H1 (cell line): ENCODE measurements around the gene KIF22. TPM values are rescaled to one million over a fixed set of nuclear protein-coding genes. Genes with fewer than 3 reads are reported as not detected.

ENCODE experiments used
- CTCF ChIA-PET: fragments of 300-600 bp; sonication (Branson Sonifier 250); formaldehyde crosslinking; loops from one replicate; lab custom pipeline; 2021; ENCODE audit not compliant: partially characterized antibody; lab: Charles Lee
- POLR2A ChIA-PET: fragments of 300-600 bp; sonication (Branson Sonifier 250); formaldehyde crosslinking; loops from one replicate; lab custom pipeline; 2021; ENCODE audit warnings: inconsistent platforms; ENCODE audit not compliant: partially characterized antibody; lab: Charles Lee
- DNase-seq, 2 experiments: peaks; one replicate each; pipeline versions ENCODE4 v3.0.0 to v3.0.0-alpha.2; 2010 to 2022; ENCODE audit warnings: low spot score in 2 of 2, low read depth in 1 of 2, mixed read lengths in 1 of 2
- FAIRE-seq: peaks from 2 replicates; lab custom pipeline; 2011; peaks lifted over from hg19 to GRCh38; lab: Jason Lieb, UNC
- H2AFZ ChIP-seq: 2 replicates; pipeline ENCODE4 v1.8.1; 2012; ENCODE audit warnings: low read length, inconsistent platforms
- H2AK5ac ChIP-seq: 2 replicates; pipeline ENCODE4 v1.6.1; 2013; ENCODE audit warnings: low read depth, low read length
- H2BK120ac ChIP-seq: replicated peaks from 2 replicates; pipeline ENCODE3; 2013; ENCODE audit warnings: low read depth, low read length, inconsistent platforms
- H2BK12ac ChIP-seq: 2 replicates; pipeline ENCODE4 v1.6.1; 2013; ENCODE audit warnings: low read depth, low read length
- H2BK15ac ChIP-seq: 2 replicates; pipeline ENCODE4 v1.6.1; 2013; ENCODE audit warnings: low read length
- H2BK20ac ChIP-seq: 2 replicates; pipeline ENCODE4 v1.6.1; 2013; ENCODE audit warnings: low read length
- H2BK5ac ChIP-seq: 2 replicates; pipeline ENCODE4 v1.6.1; 2013; ENCODE audit warnings: low read depth, low read length
- H3K14ac ChIP-seq: 2 replicates; pipeline ENCODE4 v1.6.1; 2013; ENCODE audit warnings: inconsistent platforms; ENCODE audit not compliant: insufficient read length
- H3K18ac ChIP-seq: 2 replicates; pipeline ENCODE4 v1.6.1; 2013; ENCODE audit warnings: low read length; ENCODE audit errors: extremely low read depth
- H3K23ac ChIP-seq: 2 replicates; pipeline ENCODE4 v1.6.1; 2013; ENCODE audit warnings: inconsistent platforms; ENCODE audit not compliant: insufficient read length
- H3K23me2 ChIP-seq: 2 replicates; pipeline ENCODE4 v1.6.1; 2013; ENCODE audit warnings: low read depth, low read length
- H3K27ac ChIP-seq: 2 replicates; pipeline ENCODE4 v1.6.1; 2011; ENCODE audit warnings: low read depth, low read length, inconsistent platforms
- H3K27me3 ChIP-seq, 4 experiments: replicated peaks in 1 of 4; 1 replicate in 1 of 4; 2 replicates in 3 of 4; pipeline versions ENCODE4 v1.6.1 to v1.8.1; 2011 to 2013; ENCODE audit warnings: low read length in 3 of 4, mild to moderate bottlenecking in 3 of 4, inconsistent platforms in 2 of 4, mixed read lengths in 2 of 4, moderate library complexity in 1 of 4; ENCODE audit not compliant: control insufficient read depth in 3 of 4, insufficient read depth in 3 of 4; ENCODE audit errors: extremely low read depth in 1 of 4
- H3K36me3 ChIP-seq, 4 experiments: 2 replicates each; pipeline versions ENCODE4 v1.6.1 to v1.8.1; 2011 to 2013; ENCODE audit warnings: mild to moderate bottlenecking in 4 of 4, low read length in 3 of 4, moderate library complexity in 2 of 4, control low read depth in 1 of 4, inconsistent platforms in 1 of 4; ENCODE audit not compliant: insufficient read depth in 4 of 4, control insufficient read depth in 2 of 4
- H3K4ac ChIP-seq: replicated peaks from 2 replicates; pipeline ENCODE3; 2013; ENCODE audit warnings: low read length, low read depth, mixed read lengths, inconsistent platforms; ENCODE audit not compliant: insufficient read length
- H3K4me1 ChIP-seq, 4 experiments: replicated peaks in 1 of 4; 1 replicate in 1 of 4; 2 replicates in 3 of 4; pipeline versions ENCODE4 v1.6.1 to v1.8.1; 2011 to 2013; ENCODE audit warnings: low read length in 3 of 4, inconsistent platforms in 2 of 4, mixed read lengths in 1 of 4; ENCODE audit not compliant: insufficient read depth in 4 of 4, control insufficient read depth in 3 of 4
- H3K4me2 ChIP-seq, 2 experiments: 2 replicates each; pipeline versions ENCODE4 v1.6.1 to v1.8.1; 2011 to 2013; ENCODE audit warnings: low read depth in 2 of 2, low read length in 2 of 2, control low read depth in 1 of 2, inconsistent platforms in 1 of 2, mild to moderate bottlenecking in 1 of 2; ENCODE audit not compliant: insufficient read depth in 1 of 2
- H3K4me3 ChIP-seq, 4 experiments: fragments of 200-600, 300-600 bp in 1 of 4; sonication (generic), shearing (Covaris generic), sonication (Bioruptor Twin) in 1 of 4; 2 replicates each; pipeline versions ENCODE4 v1.5.1 to v1.8.1; 2011 to 2016; ENCODE audit warnings: low read length in 4 of 4, low read depth in 3 of 4, control low read depth in 2 of 4, inconsistent platforms in 2 of 4, mild to moderate bottlenecking in 2 of 4, mixed read lengths in 1 of 4, moderate library complexity in 1 of 4; ENCODE audit not compliant: insufficient read depth in 2 of 4; ENCODE audit errors: extremely low read depth in 1 of 4
- H3K56ac ChIP-seq: replicated peaks from 2 replicates; pipeline ENCODE3; 2013; ENCODE audit warnings: low read depth, mild to moderate bottlenecking, mixed read lengths, low read length, inconsistent platforms; ENCODE audit not compliant: insufficient read length
- H3K79me1 ChIP-seq: 2 replicates; pipeline ENCODE4 v1.6.1; 2013; ENCODE audit warnings: low read depth, low read length, control low read depth
- H3K79me2 ChIP-seq, 2 experiments: 2 replicates each; pipeline versions ENCODE4 v1.6.1 to v1.8.1; 2012 to 2013; ENCODE audit warnings: low read length in 2 of 2, mild to moderate bottlenecking in 2 of 2, inconsistent platforms in 1 of 2; ENCODE audit not compliant: insufficient read depth in 2 of 2, control insufficient read depth in 1 of 2
- H3K9ac ChIP-seq, 4 experiments: replicated peaks in 1 of 4; 1 replicate in 1 of 4; 2 replicates in 3 of 4; pipeline versions ENCODE4 v1.6.1 to v1.8.1; 2011 to 2013; ENCODE audit warnings: low read depth in 3 of 4, low read length in 3 of 4, control low read depth in 2 of 4, mild to moderate bottlenecking in 2 of 4, moderate library complexity in 2 of 4, inconsistent platforms in 1 of 4; ENCODE audit errors: extremely low read depth in 1 of 4
- H3K9me3 ChIP-seq, 2 experiments: 2 replicates each; pipeline versions ENCODE4 v1.6.1 to v1.8.1; 2012 to 2013; ENCODE audit warnings: mild to moderate bottlenecking in 2 of 2, moderate library complexity in 2 of 2, control low read depth in 1 of 2, inconsistent platforms in 1 of 2, low read depth in 1 of 2, low read length in 1 of 2, mixed read lengths in 1 of 2; ENCODE audit not compliant: insufficient read depth in 2 of 2
- H4K20me1 ChIP-seq, 2 experiments: replicated peaks in 1 of 2; 2 replicates each; pipeline versions ENCODE3 to v1.8.1; 2011 to 2013; ENCODE audit warnings: inconsistent platforms in 2 of 2, low read length in 2 of 2, mild to moderate bottlenecking in 1 of 2; ENCODE audit not compliant: insufficient read depth in 2 of 2, control insufficient read depth in 1 of 2
- H4K5ac ChIP-seq: 2 replicates; pipeline ENCODE4 v1.6.1; 2013; ENCODE audit warnings: low read length, low read depth, mixed read lengths, inconsistent platforms; ENCODE audit not compliant: insufficient read length
- H4K8ac ChIP-seq: 2 replicates; pipeline ENCODE4 v1.8.0; 2013; ENCODE audit warnings: mild to moderate bottlenecking, moderate library complexity, low read length, inconsistent platforms; ENCODE audit not compliant: insufficient read depth; ENCODE audit errors: extremely low read depth
- H4K91ac ChIP-seq: replicated peaks from 2 replicates; pipeline ENCODE3; 2013; ENCODE audit warnings: low read length, mixed read lengths, inconsistent platforms; ENCODE audit not compliant: insufficient read length
- BCL11A ChIP-seq, 2 experiments: IDR thresholded peaks; one replicate each; pipeline ENCODE4 v1.6.1; 2011; ENCODE audit warnings: low read depth in 2 of 2, low read length in 2 of 2, mild to moderate bottlenecking in 2 of 2
- CBX8 ChIP-seq: fragments of 300-800, 300-1000 bp; sonication (generic); IDR thresholded peaks from 2 replicates; pipeline ENCODE4 v1.7.1; 2016; ENCODE audit warnings: low read depth, low read length, borderline replicate concordance
- CEBPB ChIP-seq: IDR thresholded peaks from 2 replicates; pipeline ENCODE4 v1.6.1; 2012; ENCODE audit warnings: low read depth, low read length
- CHD2 ChIP-seq: IDR thresholded peaks from 2 replicates; pipeline ENCODE4 v1.6.1; 2012; ENCODE audit warnings: low read length, improper control_type of control experiment
- FOSL1 ChIP-seq: IDR thresholded peaks from 2 replicates; pipeline ENCODE4 v1.6.1; 2011; ENCODE audit warnings: mild to moderate bottlenecking, low read depth, low read length, moderate library complexity; ENCODE audit not compliant: insufficient read depth
- JUND ChIP-seq: IDR thresholded peaks from 2 replicates; pipeline ENCODE4 v1.6.1; 2011; ENCODE audit warnings: mild to moderate bottlenecking, improper control_type of control experiment, low read length
- KDM1A ChIP-seq: fragments of 200-600, 300-600 bp; sonication (generic); IDR thresholded peaks from 2 replicates; pipeline ENCODE4 v1.7.1; 2016; ENCODE audit warnings: mild to moderate bottlenecking, low read length, borderline replicate concordance
- NANOG ChIP-seq: IDR thresholded peaks from 2 replicates; pipeline ENCODE4 v1.6.1; 2011; ENCODE audit warnings: low read length, low read depth, mild to moderate bottlenecking, inconsistent platforms; ENCODE audit not compliant: insufficient read depth, poor library complexity, severe bottlenecking
- NRF1 ChIP-seq: IDR thresholded peaks from 2 replicates; pipeline ENCODE4 v1.6.1; 2011; ENCODE audit warnings: mild to moderate bottlenecking, low read depth, low read length, improper control_type of control experiment
- PHF8 ChIP-seq: fragments of 200-600 bp; sonication (generic); conservative IDR thresholded peaks from 2 replicates; pipeline ENCODE4 v1.7.1; 2012; ENCODE audit warnings: low read depth, mild to moderate bottlenecking, inconsistent platforms, low read length, moderate library complexity
- POLR2AphosphoS5 ChIP-seq: IDR thresholded peaks from 2 replicates; pipeline ENCODE4 v1.6.1; 2011; ENCODE audit warnings: low read depth, low read length
- SIN3A ChIP-seq, 2 experiments: IDR thresholded peaks in 1 of 2; conservative IDR thresholded peaks in 1 of 2; 2 replicates each; pipeline ENCODE4 v1.6.1; 2011 to 2012; ENCODE audit warnings: low read length in 2 of 2, improper control_type of control experiment in 1 of 2, low read depth in 1 of 2, mild to moderate bottlenecking in 1 of 2
- SP1 ChIP-seq: IDR thresholded peaks from 2 replicates; pipeline ENCODE4 v1.6.1; 2011; ENCODE audit warnings: low read depth, low read length
- SP2 ChIP-seq: IDR thresholded peaks from 2 replicates; pipeline ENCODE4 v1.6.1; 2012; ENCODE audit warnings: mild to moderate bottlenecking, low read length, inconsistent platforms
- WGBS, 2 experiments: shearing (Covaris generic) in 1 of 2; methylation state at CpG; one replicate each; pipeline versions ENCODE4 v1.1.6 to v1.1.7; 2013 to 2015; ENCODE audit warnings: low lambda C conversion rate in 2 of 2, mixed read lengths in 2 of 2, inconsistent platforms in 1 of 2, low coverage in 1 of 2, missing lambda C conversion rate in 1 of 2; ENCODE audit not compliant: insufficient replicate concordance in 2 of 2, insufficient coverage in 1 of 2, insufficient read length in 1 of 2; ENCODE audit errors: extremely low coverage in 1 of 2, missing lambda C conversion rate in 1 of 2; 5-methylcytosine and 5-hydroxymethylcytosine counted together
- polyA plus RNA-seq, 7 experiments: library from polyadenylated mRNA; depleted of rRNA in 3 of 7; stranded (reverse) in 5 of 7; unstranded in 2 of 7; fragments of >200 nt in 5 of 7; fragments of 200-250 nt in 2 of 7; gene quantifications; 1 replicate in 5 of 7; 2 replicates in 1 of 7; 4 replicates in 1 of 7; pipeline versions ENCODE4 v1.2.1 to v1.2.3, GENCODE V29; 2011 to 2013; ENCODE audit warnings: missing spikeins in 2 of 7, mixed read lengths in 2 of 7
- total RNA-seq: library from RNA; stranded (reverse); fragmentation: NEBNext Ultra II Directional; extraction: Animal tissue kit (Norgen Biotek cat#: 25700); gene quantifications from 2 replicates; pipeline ENCODE4 v1.2.1, GENCODE V29; 2021

Gene KIF22
- total and polyA plus RNA-seq, 2 of the 8 experiments (the other 6 are each of a cell fraction or from before 2014, with no cell fraction given), result 139 to 142 TPM

GRCh38 chr16:29820271-29820701 is 29.7 kb downstream of the KIF22 start, which contains the start of gene MVP:
TSS of gene MVP (plus strand) at chr16:29820462. CDS start at chr16:29830550, 10,088 bp downstream.
- Histone ChIP-seq H3K56ac (no peak within 1 kb of the TSS), H3K4me1 (peaks cover 0 to 7% (median 3%) of the 10 kb centered on the region in 4 experiments; a peak in 5 of 7 replicates), H3K4me3 (no peak within 1 kb of the TSS; a peak in 1 of 8 replicates), H2BK120ac (no peak within 1 kb of the TSS), H3K79me1 (peaks cover 5% of the 10 kb centered on the region; the same call in 1 of the 2 replicates), H3K79me2 (peaks cover 0 to 18% of the 10 kb centered on the region in 2 experiments; a peak in 1 of 4 replicates), H2BK5ac (no peak within 1 kb of the TSS), H2AFZ (no peak within 1 kb of the TSS), H2BK20ac (no peak within 1 kb of the TSS), H4K8ac (no peak within 1 kb of the TSS), H3K18ac (no peak within 1 kb of the TSS), H4K20me1 (peaks cover 2 to 4% of the 10 kb centered on the region in 2 experiments), H3K9ac (no peak within 1 kb of the TSS), H4K5ac (no peak within 1 kb of the TSS), H3K36me3 (peaks cover 12 to 23% (median 18%) of the 10 kb centered on the region in 4 experiments), H3K27ac (no peak within 1 kb of the TSS), H3K27me3 (no peaks in the 10 kb centered on the region), H2AK5ac (no peak within 1 kb of the TSS), H4K91ac (no peak within 1 kb of the TSS), H2BK12ac (no peak within 1 kb of the TSS), H3K4me2 (no peak within 1 kb of the TSS), H3K23ac (no peak within 1 kb of the TSS), H3K14ac (no peak within 1 kb of the TSS), H2BK15ac (no peak within 1 kb of the TSS), H3K23me2 (peaks cover 4% of the 10 kb centered on the region), H3K4ac (no peak within 1 kb of the TSS), H3K9me3 (no peaks in the 10 kb centered on the region)
- DNase-seq (peak in 1 of 2 experiments; percentile 39), FAIRE-seq (no peak)
- WGBS, 2 experiments, result 88% methylated on average over 3 of the region's 4 CpGs; no CpG with 5 or more reads in 1 of the 2 experiments
- POLR2A ChIA-PET, result interaction anchor here (0.6 to 16.6 kb wide), 12 partner anchors 9 to 211 kb away, joined by 3 to 167 read pairs (median 4); partner anchors contain the start of gene TLCD3B
- CTCF ChIA-PET, result interaction anchor here (0.6 to 17.5 kb wide), 10 partner anchors 9 to 235 kb away, joined by 3 to 212 read pairs (median 6); partner anchors contain the start of genes MAZ and ZG16
- TF ChIP-seq FOSL1, result no peak
- no peak for TF ChIP-seq CEBPB
- TF ChIP-seq NANOG, result no peak
- TF ChIP-seq JUND, result no peak
- no peak for TF ChIP-seq KDM1A
- no peak for TF ChIP-seq BCL11A (IDR thresholded peaks at IDR 0.05; ENCODE audit: low read depth in 2 of 2, low read length in 2 of 2)
- TF ChIP-seq SIN3A (conservative IDR thresholded peaks at IDR 0.05 in 1 of 2, IDR thresholded peaks at IDR 0.05 in 1 of 2; ENCODE audit: low read depth in 1 of 2, low read length in 2 of 2), result no peak
- no peak for TF ChIP-seq CBX8
- no peak for TF ChIP-seq POLR2AphosphoS5
- TF ChIP-seq SP2, result no peak
- TF ChIP-seq CHD2, result no peak
- TF ChIP-seq PHF8, result no peak
- no peak for TF ChIP-seq NRF1
- TF ChIP-seq SP1, result no peak
